ENCODE data around the gene PIR. TPM values are rescaled to one million over a fixed set of nuclear protein-coding genes. Genes with fewer than 3 reads are reported as not detected.

Gene PIR
- total RNA-seq, 4 donors from 2014 or later: 4.4 to 24.4 (median 14.7) TPM

- H3K36me3 ChIP-seq: no peaks in the 10 kb centered on the region
- no peaks in the 10 kb centered on the region for H3K4me1 ChIP-seq
- no peak overlapping the region for H3K4me3 ChIP-seq
- WGBS: 59% methylated on average over 4 of the region's 4 CpGs
- DNase-seq (ENCODE audit: low spot score in 2 of 2): no peak
- no peaks in the 10 kb centered on the region for H3K9me3 ChIP-seq
- H3K27ac ChIP-seq: no peak overlapping the region
- H3K27me3 ChIP-seq: no peaks in the 10 kb centered on the region
- TF ChIP-seq POLR2A (IDR thresholded peaks at IDR 0.05) (no peak), EP300 (IDR thresholded peaks at IDR 0.05) (no peak), CTCF (IDR thresholded peaks at IDR 0.05) (no peak), POLR2AphosphoS5 (IDR thresholded peaks at IDR 0.05) (no peak)
Observed at GRCh38 chrX:15391850-15392249, 101.3 kb downstream of the PIR start.

- H3K4me1 ChIP-seq: no peaks in the 10 kb centered on the region
- no peak within 1 kb of the TSS for H3K4me3 ChIP-seq
- DNase-seq (ENCODE audit: low spot score in 2 of 2): no peak
- H3K27ac ChIP-seq: no peak within 1 kb of the TSS
- H3K9me3 ChIP-seq: no peaks in the 10 kb centered on the region
- TF ChIP-seq POLR2AphosphoS5 (IDR thresholded peaks at IDR 0.05) (no peak), EP300 (IDR thresholded peaks at IDR 0.05) (no peak), POLR2A (IDR thresholded peaks at IDR 0.05) (no peak), CTCF (IDR thresholded peaks at IDR 0.05) (no peak)
- H3K36me3 ChIP-seq: no peaks in the 10 kb centered on the region
- H3K27me3 ChIP-seq: no peaks in the 10 kb centered on the region
- WGBS: 44% methylated on average over 2 of the region's 2 CpGs
Observed at GRCh38 chrX:15384304-15384703, 108.8 kb downstream of the PIR start, which contains the start of gene VEGFD. Gene VEGFD (minus strand): TSS chrX:15384413. CDS start chrX:15383946, 467 bp downstream.

GRCh38 chrX:15382813-15383212, 110.3 kb downstream of the PIR start:
- WGBS: 74% methylated on average over 8 of the region's 8 CpGs
- H3K9me3 ChIP-seq: no peaks in the 10 kb centered on the region
- H3K27me3 ChIP-seq: no peaks in the 10 kb centered on the region
- no peak for TF ChIP-seq POLR2A (IDR thresholded peaks at IDR 0.05)
- no peak for TF ChIP-seq POLR2AphosphoS5 (IDR thresholded peaks at IDR 0.05)
- no peak for TF ChIP-seq CTCF (IDR thresholded peaks at IDR 0.05)
- no peak for TF ChIP-seq EP300 (IDR thresholded peaks at IDR 0.05)
- no peak for DNase-seq (ENCODE audit: low spot score in 2 of 2)
- no peaks in the 10 kb centered on the region for H3K4me1 ChIP-seq
- H3K4me3 ChIP-seq: no peak overlapping the region
- H3K27ac ChIP-seq: no peak overlapping the region
- no peaks in the 10 kb centered on the region for H3K36me3 ChIP-seq

GRCh38 chrX:15376956-15377355, 116.2 kb downstream of the PIR start:
- no peak for TF ChIP-seq CTCF (IDR thresholded peaks at IDR 0.05)
- no peak for TF ChIP-seq EP300 (IDR thresholded peaks at IDR 0.05)
- TF ChIP-seq POLR2A (IDR thresholded peaks at IDR 0.05): no peak
- TF ChIP-seq POLR2AphosphoS5 (IDR thresholded peaks at IDR 0.05): no peak
- Histone ChIP-seq H3K27me3 (no peaks in the 10 kb centered on the region), H3K27ac (no peak overlapping the region), H3K36me3 (no peaks in the 10 kb centered on the region), H3K9me3 (no peaks in the 10 kb centered on the region), H3K4me3 (no peak overlapping the region), H3K4me1 (no peaks in the 10 kb centered on the region)
- 48% methylated on average over 1 of the region's 1 CpG for WGBS
- no peak for DNase-seq (ENCODE audit: low spot score in 2 of 2)

GRCh38 chrX:15373976-15374375, 119.2 kb downstream of the PIR start:
- TF ChIP-seq POLR2A (IDR thresholded peaks at IDR 0.05): no peak
- Histone ChIP-seq H3K4me3 (no peak overlapping the region), H3K27ac (no peak overlapping the region), H3K4me1 (no peaks in the 10 kb centered on the region), H3K36me3 (no peaks in the 10 kb centered on the region), H3K27me3 (no peaks in the 10 kb centered on the region), H3K9me3 (no peaks in the 10 kb centered on the region)
- DNase-seq (ENCODE audit: low spot score in 2 of 2): no peak
- 70% methylated on average over 3 of the region's 3 CpGs for WGBS
